Endothelial cell of umbilical vein (primary cell): ENCODE data around the gene PTPRO. TPM values are rescaled to one million over a fixed set of nuclear protein-coding genes. Genes with fewer than 3 reads are reported as not detected.

Source experiments
- BruUV-seq: library from RNA; stranded (reverse); fragments of 400-500 nt; replicated peaks from 2 replicates; lab custom pipeline; 2021; lab: Mats Ljungman, UMichigan
- CTCF ChIA-PET: fragments of 300-600, 350-600 bp; sonication (Branson Sonifier 250); formaldehyde crosslinking; loops from one replicate; lab custom pipeline; 2021; ENCODE audit warnings: antibody characterized with exemption, inconsistent platforms; lab: Charles Lee
- POLR2A ChIA-PET: fragments of 300-600, 350-600 bp; sonication (Branson Sonifier 250); formaldehyde crosslinking; loops from one replicate; lab custom pipeline; 2021; ENCODE audit warnings: antibody characterized with exemption, inconsistent platforms; lab: Charles Lee
- DNase-seq: peaks from one replicate; pipeline ENCODE4 v3.0.0-alpha.2; 2011; ENCODE audit warnings: low read depth, low spot score
- FAIRE-seq: peaks from 2 replicates; lab custom pipeline; 2011; peaks lifted over from hg19 to GRCh38; lab: Jason Lieb, UNC
- H2AFZ ChIP-seq: 2 replicates; pipeline ENCODE4 v1.6.0; 2012; ENCODE audit warnings: low read depth, low read length, control low read depth, inconsistent platforms
- H3K27ac ChIP-seq: 2 replicates; pipeline ENCODE4 v1.5.1; 2011; ENCODE audit warnings: low read depth, mild to moderate bottlenecking, control low read depth, low read length, moderate library complexity; ENCODE audit not compliant: insufficient read depth
- H3K27me3 ChIP-seq, 2 experiments: 2 replicates each; pipeline versions ENCODE4 v1.6.0 to v1.6.1; 2011; ENCODE audit warnings: low read length in 2 of 2, mixed read lengths in 1 of 2; ENCODE audit not compliant: control insufficient read depth in 2 of 2, insufficient read depth in 2 of 2
- H3K36me3 ChIP-seq, 2 experiments: 2 replicates in 1 of 2; 3 replicates in 1 of 2; pipeline ENCODE4 v1.5.1; 2011; ENCODE audit warnings: low read length in 2 of 2, mild to moderate bottlenecking in 1 of 2, moderate library complexity in 1 of 2; ENCODE audit not compliant: control insufficient read depth in 2 of 2, insufficient read depth in 2 of 2; ENCODE audit errors: extremely low read depth in 1 of 2
- H3K4me1 ChIP-seq: 3 replicates; pipeline ENCODE4 v1.5.1; 2011; ENCODE audit warnings: mild to moderate bottlenecking, low read length; ENCODE audit not compliant: control insufficient read depth, insufficient read depth; ENCODE audit errors: extremely low read depth
- H3K4me2 ChIP-seq: 2 replicates; pipeline ENCODE4 v1.6.1; 2011; ENCODE audit warnings: low read length, control low read depth, mixed read lengths; ENCODE audit not compliant: insufficient read depth
- H3K4me3 ChIP-seq, 3 experiments: fragments of 200-600 bp in 1 of 3; sonication (generic), shearing (Covaris generic) in 1 of 3; replicated peaks in 1 of 3; 2 replicates each; pipeline ENCODE4 v1.5.1; 2011 to 2016; ENCODE audit warnings: control low read depth in 3 of 3, low read length in 3 of 3, mild to moderate bottlenecking in 2 of 3, inconsistent platforms in 1 of 3, low read depth in 1 of 3, moderate library complexity in 1 of 3; ENCODE audit not compliant: insufficient read depth in 1 of 3
- H3K79me2 ChIP-seq: 2 replicates; pipeline ENCODE4 v1.6.0; 2012; ENCODE audit warnings: low read length, inconsistent platforms; ENCODE audit not compliant: control insufficient read depth, insufficient read depth
- H3K9ac ChIP-seq: replicated peaks from 2 replicates; pipeline ENCODE3; 2011; ENCODE audit warnings: low read length, control low read depth; ENCODE audit not compliant: insufficient read depth; ENCODE audit errors: extremely low read depth
- H3K9me1 ChIP-seq: replicated peaks from 3 replicates; pipeline ENCODE4 v1.6.0; 2011; ENCODE audit warnings: mild to moderate bottlenecking, low read length; ENCODE audit not compliant: control insufficient read depth, insufficient read depth; ENCODE audit errors: extremely low read depth
- H3K9me3 ChIP-seq: replicated peaks from 2 replicates; pipeline ENCODE4 v1.5.1; 2012; ENCODE audit warnings: low read length, inconsistent platforms; ENCODE audit not compliant: control insufficient read depth, insufficient read depth
- H4K20me1 ChIP-seq: replicated peaks from 2 replicates; pipeline ENCODE3; 2011; ENCODE audit warnings: mild to moderate bottlenecking, low read length; ENCODE audit not compliant: control insufficient read depth, insufficient read depth; ENCODE audit errors: extremely low read depth
- CTCF ChIP-seq, 2 donors: IDR thresholded peaks; 1 replicate in 1 of 2; 2 replicates in 1 of 2; pipeline ENCODE4 v1.5.1; 2011; ENCODE audit warnings: low read length in 2 of 2, mild to moderate bottlenecking in 2 of 2, moderate library complexity in 2 of 2, control low read depth in 1 of 2, inconsistent platforms in 1 of 2, low read depth in 1 of 2; ENCODE audit not compliant: insufficient read depth in 1 of 2; ENCODE audit errors: extremely low read depth in 1 of 2
- EZH2 ChIP-seq: IDR thresholded peaks from 2 replicates; pipeline ENCODE4 v1.6.1; 2012; ENCODE audit warnings: borderline replicate concordance, low read depth, mild to moderate bottlenecking, moderate library complexity, low read length, inconsistent platforms; ENCODE audit not compliant: severe bottlenecking
- FOS ChIP-seq: IDR thresholded peaks from 2 replicates; pipeline ENCODE4 v1.6.1; 2011; ENCODE audit warnings: mild to moderate bottlenecking, low read length, moderate library complexity, borderline replicate concordance; ENCODE audit not compliant: insufficient read depth
- GATA2 ChIP-seq: IDR thresholded peaks from 2 replicates; pipeline ENCODE4 v1.7.0; 2011; ENCODE audit warnings: low read depth, mild to moderate bottlenecking, moderate library complexity, mixed read lengths, low read length; ENCODE audit not compliant: insufficient read length, insufficient read depth
- JUN ChIP-seq: IDR thresholded peaks from 2 replicates; pipeline ENCODE4 v1.6.1; 2011; ENCODE audit warnings: borderline replicate concordance, low read depth; ENCODE audit not compliant: insufficient read length, insufficient read depth
- MAX ChIP-seq: IDR thresholded peaks from 2 replicates; pipeline ENCODE4 v1.6.1; 2011; ENCODE audit not compliant: insufficient read depth, insufficient read length
- MYC ChIP-seq: IDR thresholded peaks from one replicate; pipeline ENCODE4 v1.6.1; 2011; ENCODE audit warnings: mild to moderate bottlenecking, low read depth, low read length
- POLR2A ChIP-seq: IDR thresholded peaks from 2 replicates; pipeline ENCODE4 v1.6.1; 2012; ENCODE audit warnings: low read depth, mild to moderate bottlenecking, control low read depth, low read length
- POLR2AphosphoS5 ChIP-seq: IDR thresholded peaks from 2 replicates; pipeline ENCODE4 v1.6.1; 2012; ENCODE audit warnings: low read depth, mild to moderate bottlenecking, control low read depth, low read length, moderate library complexity; ENCODE audit not compliant: insufficient read depth
- dilution Hi-C: fragments of 300-500 bp; cut with MboI; formaldehyde crosslinking; loops from one replicate; pipeline ENCODE4 v1.15.0; 2019; ENCODE audit warnings: low sequenced_read_pairs; ENCODE audit not compliant: extremely low pct_ligation_motif_present
- intact Hi-C: fragments of 100-400 bp; cut with micrococcal nuclease; formaldehyde crosslinking; loops from one replicate; pipeline ENCODE4 v1.10.0; 2022
- polyA plus RNA-seq, 4 experiments: library from polyadenylated mRNA; depleted of rRNA in 3 of 4; stranded (reverse) in 3 of 4; unstranded in 1 of 4; fragments of >200 nt; gene quantifications; 2 replicates each; pipeline versions ENCODE4 v1.2.1 to v1.2.3, GENCODE V29; 2011 to 2012; ENCODE audit warnings: missing spikeins in 1 of 4
- total RNA-seq: library from RNA; stranded (reverse); gene quantifications from 2 replicates; pipeline ENCODE4 v1.2.3, GENCODE V29; 2021

Gene PTPRO
- total and polyA plus RNA-seq, 2 donors (not counting 3 experiments of a cell fraction or from before 2014, with no cell fraction given): not detected

GRCh38 chr12:15278816-15279658 is 43.3 kb upstream of the PTPRO start:
- no peak overlapping the region for H3K27ac ChIP-seq
- no peak for FAIRE-seq

GRCh38 chr12:15280930-15281329 is 41.4 kb upstream of the PTPRO start:
- Histone ChIP-seq H3K4me3 (no peak overlapping the region), H3K4me2 (no peak overlapping the region), H3K36me3 (no peaks in the 10 kb centered on the region), H3K27ac (no peak overlapping the region), H3K9me3 (no peaks in the 10 kb centered on the region), H3K9me1 (no peaks in the 10 kb centered on the region), H3K79me2 (no peaks in the 10 kb centered on the region), H2AFZ (no peak overlapping the region), H3K4me1 (no peaks in the 10 kb centered on the region), H4K20me1 (no peaks in the 10 kb centered on the region), H3K9ac (no peak overlapping the region), H3K27me3 (peaks cover 1 to 2% of the 10 kb centered on the region in 2 experiments)
- no peak for FAIRE-seq
- intact Hi-C loops (no loop called here), dilution Hi-C loops (no loop called here)
- no TSS peak for BruUV-seq
- TF ChIP-seq MYC (no peak), POLR2AphosphoS5 (no peak), JUN (no peak), POLR2A (no peak), MAX (no peak), EZH2 (no peak), GATA2 (no peak), CTCF (IDR thresholded peaks at IDR 0.05; ENCODE audit: extremely low read depth in 1 of 2, insufficient read depth in 1 of 2, low read depth in 1 of 2, low read length in 2 of 2) (no peak), FOS (no peak)
- no peak for DNase-seq
- CTCF ChIA-PET: interaction anchor here (1.0 to 2.4 kb wide), 2 partner anchors 12 to 304 kb away, joined by 3 to 10 read pairs; no protein-coding TSS in a partner anchor
- POLR2A ChIA-PET: no interaction called here

More at GRCh38 chr12:15278816-15279658, 43.3 kb upstream of the PTPRO start:
- no peak for TF ChIP-seq MAX
- TF ChIP-seq FOS: peak; percentile 10
- no peak overlapping the region for H3K9ac ChIP-seq
- H2AFZ ChIP-seq: no peak overlapping the region
- dilution Hi-C loops: no loop called here
- H3K79me2 ChIP-seq: no peaks in the 10 kb centered on the region
- ChIA-PET CTCF (interaction anchor here (1.5 to 6.7 kb wide), 4 partner anchors 8 to 305 kb away, joined by 4 to 84 read pairs (median 8); no protein-coding TSS in a partner anchor), POLR2A (no interaction called here)
- no peaks in the 10 kb centered on the region for H3K9me3 ChIP-seq
- peaks cover 0 to 1% of the 10 kb centered on the region in 2 experiments for H3K27me3 ChIP-seq
- no TSS peak for BruUV-seq
- H3K4me2 ChIP-seq: no peak overlapping the region
- H4K20me1 ChIP-seq: no peaks in the 10 kb centered on the region
- DNase-seq: peak; percentile 49
- H3K4me3 ChIP-seq: no peak overlapping the region
- no peaks in the 10 kb centered on the region for H3K9me1 ChIP-seq
- intact Hi-C loops: no loop called here
- no peaks in the 10 kb centered on the region for H3K4me1 ChIP-seq
- H3K36me3 ChIP-seq: no peaks in the 10 kb centered on the region
